Measurements from ENCODE around the gene YAE1. TPM values are rescaled to one million over a fixed set of nuclear protein-coding genes. Genes with fewer than 3 reads are reported as not detected.

YAE1 gene
- total and polyA plus RNA-seq, 2 of the 8 experiments (the other 6 are each of a cell fraction or from before 2014, with no cell fraction given), result 24.1 to 38.0 TPM

- TF ChIP-seq CHD7 (IDR thresholded peaks at IDR 0.05; ENCODE audit: insufficient replicate concordance, low read length), result no peak
- no peak for TF ChIP-seq SP4 (IDR thresholded peaks at IDR 0.05; ENCODE audit: low read length)
- no peak for TF ChIP-seq CHD1 (IDR thresholded peaks at IDR 0.05; ENCODE audit: low read depth, low read length)
- no peak for TF ChIP-seq SIX5 (IDR thresholded peaks at IDR 0.05; ENCODE audit: low read depth, low read length)
These were observed 35.2 kb upstream of the YAE1 start (continued) for GRCh38 chr7:39530971-39531370.
